Measurements from ENCODE around the gene RAET1L. TPM values are rescaled to one million over a fixed set of nuclear protein-coding genes. Genes with fewer than 3 reads are reported as not detected.
"Not testable (repeated sequence)": the region's sequence is repeated elsewhere in the genome, so short reads cannot be mapped to it uniquely, and the experiment has no call there.

The RAET1L gene
- polyA plus RNA-seq, 4 donors = not detected

GRCh38 chr6:150016324-150017185, 8.8 kb downstream of the RAET1L start:
- Histone ChIP-seq H3K4me1 (ENCODE audit: control insufficient read depth in 3 of 3, insufficient read depth in 2 of 3, low read depth in 1 of 3, low read length in 2 of 3) (no peaks in the 10 kb centered on the region), H3K36me3 (ENCODE audit: control insufficient read depth in 3 of 3, insufficient read depth in 2 of 3, low read depth in 1 of 3, low read length in 3 of 3) (no peaks in the 10 kb centered on the region), H3K27ac (ENCODE audit: low read depth in 1 of 3, low read length in 2 of 3) (no peak overlapping the region), H3K4me3 (ENCODE audit: low read depth in 1 of 3, low read length in 3 of 3) (no peak overlapping the region), H3K9me3 (ENCODE audit: control insufficient read depth in 2 of 2, insufficient read depth in 1 of 2, low read depth in 1 of 2, low read length in 1 of 2) (no peaks in the 10 kb centered on the region), H3K27me3 (ENCODE audit: control insufficient read depth in 3 of 3, insufficient read depth in 3 of 3, low read length in 3 of 3) (peaks cover 6 to 53% (median 23%) of the 10 kb centered on the region in 3 donors)
- FAIRE-seq = no peak
- DNase-seq = peak; percentile 72 to 78
- WGBS, 3 donors = 19 to 23% (median 23%) methylated on average over 6 of the region's 6 CpGs

GRCh38 chr6:150015281-150016001, 9.9 kb downstream of the RAET1L start:
- H3K36me3 ChIP-seq (ENCODE audit: control insufficient read depth in 3 of 3, insufficient read depth in 2 of 3, low read depth in 1 of 3, low read length in 3 of 3); H3K9me3 ChIP-seq (ENCODE audit: control insufficient read depth in 2 of 2, insufficient read depth in 1 of 2, low read depth in 1 of 2, low read length in 1 of 2): not testable (repeated sequence)

GRCh38 chr6:150014623-150015280, 10.6 kb downstream of the RAET1L start:
- H3K36me3 ChIP-seq (ENCODE audit: control insufficient read depth in 3 of 3, insufficient read depth in 2 of 3, low read depth in 1 of 3, low read length in 3 of 3); H3K27ac ChIP-seq (ENCODE audit: low read depth in 1 of 3, low read length in 2 of 3); FAIRE-seq; DNase-seq; H3K4me1 ChIP-seq (ENCODE audit: control insufficient read depth in 3 of 3, insufficient read depth in 2 of 3, low read depth in 1 of 3, low read length in 2 of 3); H3K9me3 ChIP-seq (ENCODE audit: control insufficient read depth in 2 of 2, insufficient read depth in 1 of 2, low read depth in 1 of 2, low read length in 1 of 2); H3K4me3 ChIP-seq (ENCODE audit: low read depth in 1 of 3, low read length in 3 of 3): not testable (repeated sequence)
- WGBS, 3 donors = 0 to 4% (median 2%) methylated on average over 23 to 48 of the region's 50 CpGs
- peaks cover 6 to 63% (median 23%) of the 10 kb centered on the region in 3 donors for H3K27me3 ChIP-seq (ENCODE audit: control insufficient read depth in 3 of 3, insufficient read depth in 3 of 3, low read length in 3 of 3)

More at GRCh38 chr6:150015281-150016001, 9.9 kb downstream of the RAET1L start:
- not testable (repeated sequence) for H3K4me3 ChIP-seq (ENCODE audit: low read depth in 1 of 3, low read length in 3 of 3); DNase-seq; H3K27ac ChIP-seq (ENCODE audit: low read depth in 1 of 3, low read length in 2 of 3); H3K4me1 ChIP-seq (ENCODE audit: control insufficient read depth in 3 of 3, insufficient read depth in 2 of 3, low read depth in 1 of 3, low read length in 2 of 3); FAIRE-seq
- WGBS, 3 donors = 2 to 6% (median 5%) methylated on average over 14 to 15 of the region's 15 CpGs
- H3K27me3 ChIP-seq (ENCODE audit: control insufficient read depth in 3 of 3, insufficient read depth in 3 of 3, low read length in 3 of 3) = peaks cover 6 to 58% (median 23%) of the 10 kb centered on the region in 3 donors

- H3K27me3 ChIP-seq (ENCODE audit: control insufficient read depth in 3 of 3, insufficient read depth in 3 of 3, low read length in 3 of 3) = peaks cover 6 to 64% (median 22%) of the 10 kb centered on the region in 3 donors
- H3K4me1 ChIP-seq (ENCODE audit: control insufficient read depth in 3 of 3, insufficient read depth in 2 of 3, low read depth in 1 of 3, low read length in 2 of 3); H3K27ac ChIP-seq (ENCODE audit: low read depth in 1 of 3, low read length in 2 of 3); H3K9me3 ChIP-seq (ENCODE audit: control insufficient read depth in 2 of 2, insufficient read depth in 1 of 2, low read depth in 1 of 2, low read length in 1 of 2); DNase-seq; FAIRE-seq; H3K4me3 ChIP-seq (ENCODE audit: low read depth in 1 of 3, low read length in 3 of 3); H3K36me3 ChIP-seq (ENCODE audit: control insufficient read depth in 3 of 3, insufficient read depth in 2 of 3, low read depth in 1 of 3, low read length in 3 of 3): not testable (repeated sequence)
- 9 to 18% (median 10%) methylated on average over 7 to 12 of the region's 24 CpGs for WGBS, 3 donors
Measured at GRCh38 chr6:150013785-150014622, 11.3 kb downstream of the RAET1L start.

GRCh38 chr6:150012846-150013784, 12.2 kb downstream of the RAET1L start:
- not testable (repeated sequence) for H3K4me1 ChIP-seq (ENCODE audit: control insufficient read depth in 3 of 3, insufficient read depth in 2 of 3, low read depth in 1 of 3, low read length in 2 of 3); DNase-seq; H3K9me3 ChIP-seq (ENCODE audit: control insufficient read depth in 2 of 2, insufficient read depth in 1 of 2, low read depth in 1 of 2, low read length in 1 of 2); H3K27ac ChIP-seq (ENCODE audit: low read depth in 1 of 3, low read length in 2 of 3); H3K36me3 ChIP-seq (ENCODE audit: control insufficient read depth in 3 of 3, insufficient read depth in 2 of 3, low read depth in 1 of 3, low read length in 3 of 3); FAIRE-seq; H3K4me3 ChIP-seq (ENCODE audit: low read depth in 1 of 3, low read length in 3 of 3)
- 27 to 35% (median 32%) methylated on average over 8 of the region's 8 CpGs for WGBS, 3 donors
- peaks cover 6 to 67% (median 19%) of the 10 kb centered on the region in 3 donors for H3K27me3 ChIP-seq (ENCODE audit: control insufficient read depth in 3 of 3, insufficient read depth in 3 of 3, low read length in 3 of 3)

GRCh38 chr6:150008588-150008987, 16.7 kb downstream of the RAET1L start:
- H3K4me1 ChIP-seq (ENCODE audit: control insufficient read depth in 3 of 3, insufficient read depth in 2 of 3, low read depth in 1 of 3, low read length in 2 of 3) = peaks cover 0 to 2% (median 0%) of the 10 kb centered on the region in 3 donors
- no peak overlapping the region for H3K4me3 ChIP-seq (ENCODE audit: low read depth in 1 of 3, low read length in 3 of 3)
- no peaks in the 10 kb centered on the region for H3K36me3 ChIP-seq (ENCODE audit: control insufficient read depth in 3 of 3, insufficient read depth in 2 of 3, low read depth in 1 of 3, low read length in 3 of 3)
- 15 to 40% (median 19%) methylated on average over 8 to 9 of the region's 9 CpGs for WGBS, 3 donors
- H3K9me3 ChIP-seq (ENCODE audit: control insufficient read depth in 2 of 2, insufficient read depth in 1 of 2, low read depth in 1 of 2, low read length in 1 of 2) = no peaks in the 10 kb centered on the region
- peaks cover 3 to 73% (median 13%) of the 10 kb centered on the region in 3 donors for H3K27me3 ChIP-seq (ENCODE audit: control insufficient read depth in 3 of 3, insufficient read depth in 3 of 3, low read length in 3 of 3)
- no peak overlapping the region for H3K27ac ChIP-seq (ENCODE audit: low read depth in 1 of 3, low read length in 2 of 3)
- no peak for FAIRE-seq
- peak in 1 of 2 donors; percentile 27 for DNase-seq

- WGBS, 3 donors = 56 to 68% (median 66%) methylated on average over 7 of the region's 7 CpGs
- Histone ChIP-seq H3K9me3 (ENCODE audit: control insufficient read depth in 2 of 2, insufficient read depth in 1 of 2, low read depth in 1 of 2, low read length in 1 of 2) (peaks cover 0 to 4% of the 10 kb centered on the region in 2 donors), H3K27ac (ENCODE audit: low read depth in 1 of 3, low read length in 2 of 3) (no peak overlapping the region), H3K36me3 (ENCODE audit: control insufficient read depth in 3 of 3, insufficient read depth in 2 of 3, low read depth in 1 of 3, low read length in 3 of 3) (no peaks in the 10 kb centered on the region), H3K4me1 (ENCODE audit: control insufficient read depth in 3 of 3, insufficient read depth in 2 of 3, low read depth in 1 of 3, low read length in 2 of 3) (peaks cover 0 to 2% (median 0%) of the 10 kb centered on the region in 3 donors), H3K4me3 (ENCODE audit: low read depth in 1 of 3, low read length in 3 of 3) (no peak overlapping the region), H3K27me3 (ENCODE audit: control insufficient read depth in 3 of 3, insufficient read depth in 3 of 3, low read length in 3 of 3) (peaks cover 0 to 68% (median 9%) of the 10 kb centered on the region in 3 donors)
- no peak for DNase-seq
- no peak for FAIRE-seq
Measured at GRCh38 chr6:150006961-150007464, 18.3 kb downstream of the RAET1L start.

All from small intestine (tissue), 7 donors.